ENCODE data around the gene KIZ. TPM values are rescaled to one million over a fixed set of nuclear protein-coding genes. Genes with fewer than 3 reads are reported as not detected.

KIZ gene, protein sequence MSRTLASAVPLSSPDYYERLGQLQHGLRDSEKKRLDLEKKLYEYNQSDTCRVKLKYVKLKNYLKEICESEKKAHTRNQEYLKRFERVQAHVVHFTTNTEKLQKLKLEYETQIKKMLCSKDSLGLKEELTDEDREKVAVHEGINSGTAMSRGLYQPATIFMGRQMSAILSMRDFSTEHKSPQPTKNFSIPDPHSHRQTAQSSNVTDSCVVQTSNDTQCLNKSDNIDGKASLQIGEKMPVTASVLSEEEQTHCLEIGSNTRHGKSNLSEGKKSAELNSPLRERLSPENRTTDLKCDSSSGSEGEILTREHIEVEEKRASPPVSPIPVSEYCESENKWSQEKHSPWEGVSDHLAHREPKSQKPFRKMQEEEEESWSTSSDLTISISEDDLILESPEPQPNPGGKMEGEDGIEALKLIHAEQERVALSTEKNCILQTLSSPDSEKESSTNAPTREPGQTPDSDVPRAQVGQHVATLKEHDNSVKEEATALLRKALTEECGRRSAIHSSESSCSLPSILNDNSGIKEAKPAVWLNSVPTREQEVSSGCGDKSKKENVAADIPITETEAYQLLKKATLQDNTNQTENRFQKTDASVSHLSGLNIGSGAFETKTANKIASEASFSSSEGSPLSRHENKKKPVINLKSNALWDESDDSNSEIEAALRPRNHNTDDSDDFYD
- 21.0 and 31.8 TPM in 2 replicates for total RNA-seq (2022)
- Bru-seq, nascent RNA, result percentile 68 among the genes with signal in this experiment
- percentile 70 among the genes with signal in this experiment for BruChase-seq, experiment 1, labeled RNA remaining after a 2-hour chase
- percentile 64 among the genes with signal in this experiment for BruChase-seq, experiment 2, labeled RNA remaining after a 6-hour chase
- long read RNA-seq, transcript KIZ-210 (13 exons, 2,130 nt), result major isoform, 9 of 29 reads
- long read RNA-seq, partial matches to known transcripts, result 5 of 29 reads
- long read RNA-seq, other reads (novel, unspliced or antisense), result 15 of 29 reads

DNA sequence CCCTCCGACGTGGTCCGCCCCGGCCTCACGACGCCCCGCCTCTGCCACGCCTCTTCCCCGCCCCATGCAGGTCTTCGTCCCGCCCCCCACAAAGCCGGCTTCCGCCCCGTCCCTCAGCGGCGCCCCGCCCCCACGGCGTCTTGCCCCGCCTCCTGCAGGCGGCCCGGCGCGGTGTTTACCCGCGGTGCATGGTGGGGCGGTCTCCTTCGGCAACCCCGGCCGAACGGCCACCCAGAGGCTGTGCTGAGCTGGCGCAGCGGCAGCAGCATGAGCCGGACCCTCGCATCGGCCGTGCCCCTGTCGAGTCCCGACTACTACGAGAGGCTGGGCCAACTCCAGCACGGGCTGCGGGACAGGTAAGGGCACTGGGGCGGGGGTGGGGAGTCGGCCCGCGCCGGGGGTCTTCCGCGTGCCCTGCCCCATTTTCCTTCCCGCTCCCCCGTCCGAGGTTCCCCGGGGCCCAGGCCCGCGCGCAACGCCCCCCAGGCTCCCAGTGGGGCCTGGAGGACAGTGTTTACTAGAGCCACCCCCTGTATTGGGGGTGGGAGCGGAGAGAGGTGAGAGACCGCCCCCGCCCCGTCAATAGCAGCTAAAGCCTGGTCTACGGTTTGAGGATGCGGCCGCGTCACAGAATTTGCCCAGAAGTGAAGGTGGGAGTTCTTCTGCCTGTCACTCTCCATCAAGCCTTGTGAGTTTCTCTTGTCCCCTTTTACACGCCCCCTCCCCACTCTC is at the start of gene KIZ:
Gene KIZ, plus strand, starts transcription at position 234 of the 732 bp plus-strand sequence. Its CDS starts 34 bp downstream, at position 268.
- Mint-ChIP-seq H3K27me3 (ENCODE audit: insufficient read depth, unreplicated experiment) (no peaks in the 10 kb centered on the region), H3K9me3 (ENCODE audit: unreplicated experiment) (no peaks in the 10 kb centered on the region), H3K4me1 (ENCODE audit: low read depth, unreplicated experiment) (peaks cover 9% of the 10 kb centered on the region), H3K27ac (ENCODE audit: unreplicated experiment) (peak within 1 kb of the TSS; percentile 61), H3K36me3 (ENCODE audit: insufficient read depth, unreplicated experiment) (no peaks in the 10 kb centered on the region), H3K4me3 (ENCODE audit: unreplicated experiment) (peak within 1 kb of the TSS; percentile 84)
- BruUV-seq (replicated peaks), result no TSS peak
- TF ChIP-seq, protein P1, sequence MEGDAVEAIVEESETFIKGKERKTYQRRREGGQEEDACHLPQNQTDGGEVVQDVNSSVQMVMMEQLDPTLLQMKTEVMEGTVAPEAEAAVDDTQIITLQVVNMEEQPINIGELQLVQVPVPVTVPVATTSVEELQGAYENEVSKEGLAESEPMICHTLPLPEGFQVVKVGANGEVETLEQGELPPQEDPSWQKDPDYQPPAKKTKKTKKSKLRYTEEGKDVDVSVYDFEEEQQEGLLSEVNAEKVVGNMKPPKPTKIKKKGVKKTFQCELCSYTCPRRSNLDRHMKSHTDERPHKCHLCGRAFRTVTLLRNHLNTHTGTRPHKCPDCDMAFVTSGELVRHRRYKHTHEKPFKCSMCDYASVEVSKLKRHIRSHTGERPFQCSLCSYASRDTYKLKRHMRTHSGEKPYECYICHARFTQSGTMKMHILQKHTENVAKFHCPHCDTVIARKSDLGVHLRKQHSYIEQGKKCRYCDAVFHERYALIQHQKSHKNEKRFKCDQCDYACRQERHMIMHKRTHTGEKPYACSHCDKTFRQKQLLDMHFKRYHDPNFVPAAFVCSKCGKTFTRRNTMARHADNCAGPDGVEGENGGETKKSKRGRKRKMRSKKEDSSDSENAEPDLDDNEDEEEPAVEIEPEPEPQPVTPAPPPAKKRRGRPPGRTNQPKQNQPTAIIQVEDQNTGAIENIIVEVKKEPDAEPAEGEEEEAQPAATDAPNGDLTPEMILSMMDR (IDR thresholded peaks at IDR 0.05; ENCODE audit: insufficient read depth in 1 of 2, low read depth in 1 of 2, low read length in 1 of 2, severe bottlenecking in 1 of 2, unreplicated experiment in 1 of 2), result peak; percentile 10 to 38
- Histone ChIP-seq H3K9me3 (no peaks in the 10 kb centered on the region), H3K4me3 (ENCODE audit: low read depth, low read length) (peak within 1 kb of the TSS; percentile 97), H3K27me3 (replicated peaks; ENCODE audit: control insufficient read depth, insufficient read depth, low read length) (no peaks in the 10 kb centered on the region), H3K36me3 (ENCODE audit: control insufficient read depth, insufficient read depth, low read length) (no peaks in the 10 kb centered on the region), H3K4me1 (no peaks in the 10 kb centered on the region)
- intact Hi-C loops (cut with micrococcal nuclease; ENCODE audit: unreplicated experiment), result loop anchor here (1.0 kb wide), 3 partner anchors 24 to 262 kb away; no protein-coding TSS in a partner anchor
- DNase-seq, result peak; percentile 97 to 100
- ChIA-PET CTCF (interaction anchor here (0.7 to 2.2 kb wide), 8 partner anchors 9 to 489 kb away, joined by 3 to 18 read pairs (median 4); no protein-coding TSS in a partner anchor), POLR2A (interaction anchor here (0.8 to 2.1 kb wide), 4 partner anchors 9 to 261 kb away, joined by 3 to 16 read pairs (median 6); partner anchors contain the start of gene XRN2)

DNA sequence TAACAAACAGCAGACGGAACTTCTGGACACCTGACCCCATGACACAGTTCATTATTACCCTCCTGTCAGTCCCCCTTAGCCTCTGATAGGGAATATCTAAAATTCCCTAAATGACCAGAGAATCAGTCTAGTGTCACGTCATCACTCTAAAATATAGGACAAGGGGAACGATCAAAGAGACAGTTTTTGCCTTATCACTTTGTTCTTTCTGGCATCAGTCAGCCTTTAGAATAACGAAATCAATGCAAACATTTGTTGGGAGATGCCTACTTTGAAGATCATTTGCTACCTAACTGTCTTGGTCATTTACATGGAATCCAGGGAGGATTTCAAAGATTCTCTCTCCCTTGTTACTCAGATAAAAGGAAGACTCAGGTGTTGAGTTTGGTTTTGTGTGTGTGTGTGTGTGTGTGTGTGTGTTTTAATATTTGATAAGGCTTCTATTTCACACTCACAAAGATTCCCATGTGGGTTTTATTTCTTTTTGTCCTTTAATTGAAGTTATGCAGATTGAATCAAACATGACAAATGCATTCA is 48.0 kb upstream of the KIZ start:
- no peaks in the 10 kb centered on the region for H3K36me3 ChIP-seq (ENCODE audit: control insufficient read depth, insufficient read depth, low read length)
- Mint-ChIP-seq H3K9me3 (ENCODE audit: unreplicated experiment) (peaks cover 40% of the 10 kb centered on the region), H3K27me3 (ENCODE audit: insufficient read depth, unreplicated experiment) (no peaks in the 10 kb centered on the region), H3K4me3 (ENCODE audit: unreplicated experiment) (peak overlapping the region; percentile 31), H3K36me3 (ENCODE audit: insufficient read depth, unreplicated experiment) (peaks cover 11% of the 10 kb centered on the region), H3K27ac (ENCODE audit: unreplicated experiment) (peak overlapping the region; percentile 14), H3K4me1 (ENCODE audit: low read depth, unreplicated experiment) (peaks cover 21% of the 10 kb centered on the region)
- POLR2A ChIA-PET, result no interaction called here
- H3K4me3 ChIP-seq (ENCODE audit: low read depth, low read length), result no peak overlapping the region
- H3K27me3 ChIP-seq (replicated peaks; ENCODE audit: control insufficient read depth, insufficient read depth, low read length), result no peaks in the 10 kb centered on the region
- CTCF ChIA-PET, result no interaction called here
- TF ChIP-seq, protein P1 (IDR thresholded peaks at IDR 0.05; ENCODE audit: insufficient read depth in 1 of 2, low read depth in 1 of 2, low read length in 1 of 2, severe bottlenecking in 1 of 2, unreplicated experiment in 1 of 2), result no peak
- H3K4me1 ChIP-seq, result peaks cover 24% of the 10 kb centered on the region
- peaks cover 9% of the 10 kb centered on the region; the same call in 1 of the 2 replicates for H3K9me3 ChIP-seq
- intact Hi-C loops (cut with micrococcal nuclease; ENCODE audit: unreplicated experiment), result loop anchor here (1.0 kb wide), 1 partner anchor 25 kb away; no protein-coding TSS in a partner anchor
- BruUV-seq (replicated peaks), result no TSS peak
- peak; percentile 49 to 72 for DNase-seq

Data from Caco-2 (cell line).